ENCODE data around the gene LAP3.

The LAP3 gene

DNA sequence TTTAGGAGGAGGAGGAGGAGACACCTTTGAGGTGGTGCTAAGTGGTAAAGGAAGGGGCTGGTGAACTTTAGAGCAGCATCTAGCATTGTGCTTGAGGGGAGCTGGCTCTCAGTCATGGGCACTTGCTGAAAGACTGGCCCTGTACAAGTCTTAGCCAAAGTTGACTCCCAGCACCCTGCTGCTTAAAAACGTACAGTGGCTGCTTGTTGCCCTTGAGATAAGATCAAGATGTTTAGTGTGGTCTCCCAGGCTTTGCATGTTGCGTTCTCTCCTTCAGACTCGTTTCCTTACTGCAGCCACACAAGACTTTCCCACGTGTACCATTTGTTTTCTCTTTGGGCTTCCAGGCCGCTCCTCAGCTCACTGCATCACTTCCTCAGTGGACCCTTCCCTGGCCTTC is 39.3 kb downstream of the LAP3 start:
- no peak overlapping the region for H3K4me3 ChIP-seq (ENCODE audit: low read depth, low read length)

DNA sequence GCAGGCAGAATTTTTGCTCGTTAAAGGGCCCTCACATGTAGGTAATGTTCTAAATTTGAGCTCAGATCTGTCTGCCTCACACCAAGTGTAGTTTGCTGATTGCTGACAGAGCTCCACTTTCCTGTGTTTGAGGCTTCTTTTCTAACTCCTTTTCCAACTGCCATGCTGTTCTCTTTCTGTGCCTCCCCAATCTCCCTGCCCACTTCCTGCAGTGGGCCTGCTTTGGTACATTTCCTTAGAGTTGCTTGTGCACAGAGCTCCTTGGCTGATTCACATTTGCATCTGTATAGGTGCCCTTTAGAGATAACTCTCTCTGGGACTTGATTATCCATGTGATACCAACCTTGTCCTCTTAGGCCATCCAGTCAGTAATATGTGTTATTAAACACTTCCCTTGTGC is 41.9 kb downstream of the LAP3 start:
- H3K4me3 ChIP-seq (ENCODE audit: low read depth, low read length), result no peak overlapping the region

DNA sequence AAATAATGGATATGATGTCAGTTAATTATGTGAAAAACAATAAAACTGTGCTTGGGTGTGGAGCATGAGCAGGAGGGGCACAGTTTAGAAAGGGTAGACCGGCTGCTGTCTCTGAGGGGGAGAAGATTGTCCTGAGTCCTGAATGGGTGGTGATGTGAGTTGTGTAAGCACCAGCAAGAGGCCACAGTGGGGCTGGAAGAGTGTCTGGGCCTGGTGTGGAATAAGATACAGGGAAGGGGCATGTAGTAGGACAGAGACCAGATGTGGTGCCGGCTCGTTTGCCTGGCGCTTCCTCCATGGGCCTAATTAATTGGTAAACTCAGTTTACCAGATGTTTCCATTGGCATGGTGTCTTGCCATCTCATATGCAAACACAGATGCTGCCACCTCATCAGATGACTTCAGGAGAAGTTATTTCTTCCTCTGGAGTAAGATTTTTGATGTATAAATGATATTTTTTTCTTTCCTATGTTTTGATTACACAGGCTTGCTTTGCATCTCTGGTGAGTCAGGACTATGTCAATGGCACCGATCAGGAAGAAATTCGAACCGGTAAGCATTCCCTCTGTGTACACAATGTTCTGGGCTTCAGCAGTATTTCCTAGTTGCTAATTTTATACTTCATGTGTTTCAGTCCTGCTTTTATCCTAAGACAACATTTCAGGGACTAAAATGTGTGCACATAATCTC is 42.6 kb downstream of the LAP3 start:
- H3K4me3 ChIP-seq (ENCODE audit: low read depth, low read length), result no peak overlapping the region

DNA sequence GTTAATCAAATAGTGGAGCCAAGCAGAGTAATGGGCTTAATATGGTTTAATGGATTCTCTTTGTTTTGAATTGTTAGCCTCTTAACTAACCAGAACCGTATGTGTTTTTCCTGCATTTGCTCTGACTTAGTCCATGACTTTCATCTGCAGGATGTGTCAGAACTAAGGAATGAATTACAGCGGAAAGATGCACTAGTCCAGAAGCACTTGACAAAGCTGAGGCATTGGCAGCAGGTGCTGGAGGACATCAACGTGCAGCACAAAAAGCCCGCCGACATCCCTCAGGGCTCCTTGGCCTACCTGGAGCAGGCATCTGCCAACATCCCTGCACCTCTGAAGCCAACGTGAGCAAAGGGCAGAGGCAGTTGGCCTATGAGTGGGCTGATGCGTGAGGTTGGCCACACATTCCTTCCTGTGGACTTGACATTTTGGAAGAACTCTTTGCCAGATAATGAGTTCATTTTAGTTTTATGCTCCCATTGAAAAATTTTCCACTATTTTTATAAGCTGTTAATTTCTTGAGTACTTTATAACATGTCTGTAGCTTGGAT is 46.5 kb downstream of the LAP3 start:
- no peak overlapping the region for H3K4me3 ChIP-seq (ENCODE audit: low read depth, low read length)

DNA sequence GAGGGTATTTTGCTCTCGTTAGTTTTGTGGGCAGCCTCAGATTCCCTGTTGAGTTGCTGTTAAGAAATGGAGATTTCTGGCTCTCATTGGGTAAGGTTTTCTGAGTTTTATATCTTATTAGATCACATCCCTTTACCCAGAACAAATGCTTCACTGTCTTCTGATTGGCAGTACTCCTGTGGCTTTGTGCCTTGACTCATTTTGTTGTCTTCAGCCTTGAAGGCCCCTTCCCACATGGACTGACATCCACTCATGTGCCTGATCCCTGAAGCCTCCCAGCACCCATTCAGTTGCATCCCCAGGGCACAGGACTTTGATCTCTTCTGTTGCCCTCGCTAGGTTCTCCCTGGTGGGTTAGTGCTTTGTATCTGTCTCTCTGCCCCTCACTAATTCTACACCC is 47.8 kb downstream of the LAP3 start:
- H3K4me3 ChIP-seq (ENCODE audit: low read depth, low read length), result no peak overlapping the region

DNA sequence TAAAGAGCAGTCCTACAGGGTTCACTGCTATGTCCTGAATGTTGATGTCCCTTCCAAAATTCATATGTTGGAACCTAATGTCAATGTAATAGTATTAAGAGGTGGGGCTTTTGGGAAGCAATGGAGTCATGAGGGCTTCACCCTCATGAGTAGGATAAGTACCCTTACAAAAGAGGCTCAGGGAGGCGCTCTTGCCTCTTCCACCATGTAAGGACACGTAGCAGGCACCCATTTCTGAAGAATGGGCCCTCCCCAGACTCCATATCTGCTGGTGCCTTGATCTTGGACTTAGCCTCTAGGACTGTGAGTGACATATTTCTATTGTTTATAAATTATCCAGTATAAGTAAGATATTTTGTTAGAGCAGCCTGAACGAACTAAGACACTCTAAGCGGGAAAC is 53.2 kb downstream of the LAP3 start:
- no peak overlapping the region for H3K4me3 ChIP-seq (ENCODE audit: low read depth, low read length)

DNA sequence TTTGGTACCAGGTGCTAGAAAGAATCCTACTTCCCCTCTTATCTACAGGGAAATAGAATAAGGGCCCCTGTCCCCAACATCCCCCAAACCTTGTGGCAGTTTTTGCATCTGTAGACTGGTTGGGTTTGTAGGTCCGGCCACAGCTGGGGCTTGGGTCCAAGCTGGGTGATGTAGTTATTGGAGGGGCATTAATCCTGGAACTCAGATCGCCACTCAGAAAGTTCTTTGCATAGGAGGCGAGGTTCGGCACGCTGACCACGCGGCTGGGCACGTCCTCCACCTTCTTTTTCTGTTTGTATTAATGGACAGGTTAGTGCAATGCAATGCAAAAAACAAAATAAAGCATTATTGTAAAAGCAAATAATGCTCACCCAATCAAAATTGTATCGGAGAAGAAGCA is 56.6 kb downstream of the LAP3 start:
- H3K4me3 ChIP-seq (ENCODE audit: low read depth, low read length), result no peak overlapping the region

DNA sequence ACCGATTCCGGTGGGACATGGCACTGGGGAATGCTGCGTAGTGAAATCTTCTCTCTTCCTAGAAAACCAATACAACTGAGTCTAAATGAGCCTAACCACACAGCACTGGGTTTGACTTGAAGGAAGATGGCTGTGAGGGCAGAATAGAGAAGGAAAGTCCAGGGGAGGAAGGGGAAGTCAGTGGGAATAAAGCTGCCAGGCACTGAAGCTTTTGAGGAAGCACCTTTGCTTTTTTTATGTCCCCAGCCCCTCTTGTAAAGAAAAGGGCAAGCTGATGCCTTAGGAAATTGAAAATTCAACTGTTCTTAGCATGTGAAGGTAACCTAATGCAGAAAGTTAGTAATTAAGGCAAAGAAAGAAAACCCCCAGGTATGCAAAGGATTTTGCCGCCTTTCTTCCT is 58.1 kb downstream of the LAP3 start:
- H3K4me3 ChIP-seq (ENCODE audit: low read depth, low read length), result no peak overlapping the region

DNA sequence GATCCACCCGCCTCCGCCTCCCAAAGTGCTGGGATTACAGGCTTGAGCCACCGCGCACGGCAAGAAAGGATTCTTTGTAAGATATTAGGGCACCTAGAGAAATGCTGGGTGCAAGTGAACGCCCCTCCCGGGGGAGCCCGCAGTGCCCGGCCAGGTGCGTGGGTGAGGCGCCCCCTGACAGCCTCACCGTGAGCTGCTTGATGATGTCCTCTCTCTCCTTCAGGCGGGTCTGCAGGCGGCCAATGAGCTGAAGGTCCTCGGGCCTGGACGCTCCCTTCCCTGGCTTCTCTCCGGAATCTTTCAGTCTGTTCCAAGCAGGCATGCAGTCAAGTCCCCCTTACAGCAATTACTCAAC is 59.3 kb downstream of the LAP3 start:
- no peak overlapping the region for H3K4me3 ChIP-seq (ENCODE audit: low read depth, low read length)

DNA sequence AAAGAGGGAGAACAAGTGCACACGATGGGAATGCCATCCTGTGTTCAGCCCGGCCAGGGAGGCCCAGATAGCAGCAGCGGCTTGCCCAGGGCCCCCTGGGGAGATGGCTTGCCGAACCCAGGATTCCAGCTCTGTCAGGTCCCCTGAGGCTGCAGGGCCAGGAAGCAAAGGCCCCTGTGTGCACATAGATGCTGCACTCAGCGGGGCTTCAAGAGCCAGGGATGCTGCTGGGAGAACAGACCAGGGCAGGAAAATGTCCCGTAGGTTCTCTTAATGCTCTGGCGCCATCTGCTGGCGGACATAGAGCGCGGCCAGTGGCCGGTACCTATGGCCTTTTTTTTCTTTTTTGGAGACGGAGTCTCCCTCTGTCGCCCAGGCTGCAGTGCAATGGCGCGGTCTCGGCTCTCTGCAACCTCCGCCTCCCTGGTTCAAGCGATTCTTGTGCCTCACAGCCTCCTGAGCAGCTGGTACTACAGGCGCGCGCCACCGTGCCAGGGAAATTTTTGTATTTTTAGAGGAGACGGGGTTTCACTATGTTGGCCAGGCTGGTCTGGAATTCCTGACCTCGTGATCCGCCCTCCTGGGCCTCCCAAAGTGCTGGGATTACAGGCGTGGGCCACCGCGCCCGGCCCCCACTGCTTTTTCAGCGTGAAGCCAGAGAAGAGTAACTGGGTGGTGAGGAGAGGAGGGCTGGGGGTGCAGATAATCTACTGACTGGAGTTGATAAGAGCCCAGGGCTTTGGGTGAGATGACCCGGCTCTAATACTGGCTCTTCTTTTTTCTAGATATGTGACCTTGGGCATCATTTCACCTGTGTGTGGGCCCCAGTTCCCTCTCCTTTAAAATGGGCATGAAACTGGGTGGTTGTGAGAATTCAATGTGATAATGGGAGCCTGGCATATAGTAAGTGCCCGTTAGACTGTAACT is 60.0 kb downstream of the LAP3 start:
- H3K4me3 ChIP-seq (ENCODE audit: low read depth, low read length), result no peak overlapping the region

DNA sequence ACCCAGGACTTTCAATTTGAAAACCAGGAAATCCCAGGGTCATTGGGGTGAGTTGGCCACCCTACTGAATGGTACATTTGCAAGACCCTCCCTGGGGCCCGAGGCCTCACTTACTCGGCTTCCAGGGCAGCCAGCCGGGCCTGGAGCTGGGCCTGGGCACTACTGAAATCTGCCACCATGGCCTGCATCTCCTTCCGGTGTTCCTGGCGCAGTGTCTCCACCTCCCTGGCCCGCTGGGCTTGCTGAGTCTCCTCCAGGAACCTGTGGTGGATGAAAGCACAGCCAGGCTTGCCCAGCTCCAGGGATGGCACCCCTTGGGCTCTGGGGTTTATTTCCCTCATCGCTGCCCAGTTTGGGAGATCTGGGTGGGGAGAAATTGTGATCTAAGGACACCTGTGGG is 62.1 kb downstream of the LAP3 start:
- H3K4me3 ChIP-seq (ENCODE audit: low read depth, low read length), result no peak overlapping the region

DNA sequence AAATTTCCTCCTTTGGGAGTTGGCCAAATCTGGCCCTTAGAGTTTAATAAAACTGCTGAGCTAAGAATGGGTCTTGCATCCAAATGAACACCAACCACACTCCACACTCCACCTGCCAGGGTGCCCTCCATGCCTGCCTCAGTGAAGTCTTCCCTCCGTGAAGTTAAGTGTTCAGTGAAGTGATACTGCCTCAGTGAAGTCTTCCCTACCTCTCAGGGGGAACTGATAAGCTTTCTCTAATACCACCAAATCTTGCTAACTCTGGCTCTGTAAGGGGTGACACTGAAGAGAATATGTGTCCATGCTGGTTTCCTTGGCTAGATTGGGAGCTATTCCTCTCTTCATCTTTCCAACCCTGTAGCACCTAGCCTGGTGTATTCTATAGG is 65.4 kb downstream of the LAP3 start:
- H3K4me3 ChIP-seq (ENCODE audit: low read depth, low read length), result no peak overlapping the region

DNA sequence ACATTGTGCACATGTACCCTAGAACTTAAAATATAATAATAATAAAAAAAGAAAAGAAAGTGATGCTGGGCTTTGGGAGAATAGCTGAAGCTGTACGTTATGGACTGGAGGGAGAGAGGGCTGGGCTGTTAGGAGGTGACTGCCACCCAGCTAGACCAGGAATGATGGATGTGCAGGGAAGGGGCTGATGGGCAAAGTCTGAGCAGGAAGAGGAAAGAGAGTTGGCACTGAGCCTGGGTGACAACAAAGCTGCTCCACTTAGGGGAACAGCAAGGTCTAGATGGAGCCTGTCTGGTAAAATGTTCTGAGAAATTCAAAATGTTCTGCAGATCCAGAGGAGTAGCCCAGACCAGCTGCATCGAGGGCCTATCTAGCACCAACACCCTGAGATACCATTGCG is 69.7 kb downstream of the LAP3 start:
- H3K4me3 ChIP-seq (ENCODE audit: low read depth, low read length), result no peak overlapping the region

DNA sequence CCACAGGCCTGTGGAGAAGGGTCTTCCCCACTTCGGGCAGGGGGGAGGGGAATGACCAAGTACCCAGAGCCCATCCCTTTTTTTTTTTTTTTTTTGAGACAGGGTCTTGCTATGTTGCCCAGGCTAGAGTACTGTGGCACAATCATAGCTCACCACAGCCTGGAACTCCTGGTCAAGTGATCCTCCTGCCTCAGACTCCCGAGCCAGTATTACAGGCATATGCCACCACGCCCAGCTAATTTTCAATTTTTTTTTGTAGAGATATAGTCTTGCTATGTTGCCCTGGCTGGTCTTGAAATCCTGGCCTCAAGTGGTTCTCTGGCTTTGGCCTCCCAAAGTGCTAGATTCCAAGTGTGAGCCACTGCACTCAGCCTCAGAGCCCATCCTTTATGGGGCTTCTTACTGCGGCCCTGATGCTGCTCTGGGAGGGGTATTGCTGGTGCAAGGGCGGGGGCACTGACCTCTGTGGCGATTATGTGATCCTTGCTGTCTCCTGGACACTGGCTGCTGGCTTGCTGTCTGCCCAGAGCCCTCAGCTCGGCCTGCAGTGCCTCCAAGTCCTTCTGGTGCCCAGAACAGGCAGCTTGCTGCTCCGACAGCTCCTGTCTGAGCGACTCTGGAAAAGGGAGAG is 70.3 kb downstream of the LAP3 start:
- H3K4me3 ChIP-seq (ENCODE audit: low read depth, low read length), result no peak overlapping the region

DNA sequence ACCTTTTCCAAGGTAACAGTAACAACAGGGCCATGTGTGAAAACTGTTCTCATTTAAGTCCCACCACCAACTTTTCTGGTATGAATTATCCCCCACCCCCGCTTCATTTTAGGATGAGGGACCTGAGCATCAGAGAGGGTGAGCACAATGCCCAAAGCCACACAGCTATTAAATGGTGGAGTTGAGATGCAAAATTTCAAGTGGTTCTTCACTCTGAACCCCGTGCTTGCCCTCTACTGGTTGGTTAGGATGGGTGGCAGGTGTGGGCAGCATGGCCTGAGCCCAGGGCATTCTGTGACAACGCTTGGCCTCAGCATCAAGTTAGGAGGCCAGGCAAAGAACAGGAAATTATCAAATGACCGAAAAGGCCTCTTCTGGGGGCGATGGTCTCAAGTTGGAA is 70.9 kb downstream of the LAP3 start:
- H3K4me3 ChIP-seq (ENCODE audit: low read depth, low read length), result no peak overlapping the region

DNA sequence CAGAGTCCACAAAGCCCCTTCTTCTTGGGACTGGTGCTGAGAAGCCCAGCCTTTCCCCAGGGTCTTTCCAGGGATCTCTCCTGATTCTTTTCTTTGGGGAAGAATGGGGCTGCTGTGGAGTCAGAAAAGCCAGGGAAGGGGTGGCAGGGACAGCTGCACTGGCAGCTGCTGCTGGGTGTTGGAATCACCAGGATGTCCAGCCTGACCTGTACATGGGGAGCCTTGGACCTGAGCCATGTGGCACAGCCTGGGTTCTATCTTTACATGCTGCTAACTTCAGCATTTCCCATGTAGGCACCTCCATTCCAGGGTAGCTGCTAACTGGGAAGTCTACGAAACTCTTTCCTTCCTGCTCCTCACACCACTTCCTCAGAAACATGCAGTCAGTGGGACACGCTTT is 73.4 kb downstream of the LAP3 start:
- no peak overlapping the region for H3K4me3 ChIP-seq (ENCODE audit: low read depth, low read length)

DNA sequence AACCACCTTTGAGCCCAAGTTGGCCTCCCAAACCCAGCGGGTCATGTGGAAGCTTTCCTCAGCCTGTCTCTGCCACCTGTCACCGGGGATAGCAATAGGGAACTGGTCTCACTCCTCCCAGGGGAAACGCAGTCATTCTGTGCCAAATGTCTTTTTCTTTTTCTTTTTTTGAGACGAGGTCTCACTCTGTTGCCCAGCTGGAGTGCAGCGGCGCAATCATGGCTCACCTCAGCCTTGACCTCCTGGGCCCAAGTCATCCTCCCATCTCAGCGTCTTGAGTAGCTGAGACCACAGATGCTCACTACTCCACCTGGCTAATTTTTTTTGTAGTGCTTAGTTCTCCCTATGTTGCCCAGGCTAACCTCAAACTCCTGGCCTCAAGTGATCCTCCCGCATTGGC is 77.7 kb downstream of the LAP3 start:
- H3K4me3 ChIP-seq (ENCODE audit: low read depth, low read length), result no peak overlapping the region

DNA sequence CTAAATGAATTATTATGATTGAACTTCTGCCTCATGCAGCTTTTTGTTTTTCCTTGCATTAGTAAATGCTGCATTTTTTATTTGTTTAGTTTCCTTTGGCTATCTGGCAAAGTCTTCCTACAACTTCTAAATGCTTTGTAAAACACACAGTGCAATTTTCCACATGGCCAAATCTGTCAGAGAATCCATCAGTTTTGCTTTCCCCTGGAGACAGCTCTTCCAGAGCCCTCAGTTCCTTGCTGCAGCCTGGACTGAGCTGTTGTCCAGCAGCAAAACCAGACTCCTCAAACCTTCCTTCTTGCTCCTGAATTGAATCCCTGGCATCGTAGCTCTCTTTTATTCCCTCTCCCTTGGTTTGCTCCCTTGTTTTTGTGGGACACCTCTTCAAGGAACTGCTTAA is 80.1 kb downstream of the LAP3 start:
- H3K4me3 ChIP-seq (ENCODE audit: low read depth, low read length), result no peak overlapping the region
